Measurements from ENCODE around the gene CTNNAL1. TPM values are rescaled to one million over a fixed set of nuclear protein-coding genes. Genes with fewer than 3 reads are reported as not detected.

CTNNAL1 gene
- total and polyA plus RNA-seq, 9 of the 15 experiments (the other 6 are each of a cell fraction or from before 2014, with no cell fraction given): 23.2 to 78.0 (median 46.7) TPM

- no peak for TF ChIP-seq ZNF707 (CRISPR knock-in tag; conservative IDR thresholded peaks at IDR 0.05)
These were observed 16.2 kb downstream of the CTNNAL1 start (continued) for GRCh38 chr9:108997112-108997511.

DNA sequence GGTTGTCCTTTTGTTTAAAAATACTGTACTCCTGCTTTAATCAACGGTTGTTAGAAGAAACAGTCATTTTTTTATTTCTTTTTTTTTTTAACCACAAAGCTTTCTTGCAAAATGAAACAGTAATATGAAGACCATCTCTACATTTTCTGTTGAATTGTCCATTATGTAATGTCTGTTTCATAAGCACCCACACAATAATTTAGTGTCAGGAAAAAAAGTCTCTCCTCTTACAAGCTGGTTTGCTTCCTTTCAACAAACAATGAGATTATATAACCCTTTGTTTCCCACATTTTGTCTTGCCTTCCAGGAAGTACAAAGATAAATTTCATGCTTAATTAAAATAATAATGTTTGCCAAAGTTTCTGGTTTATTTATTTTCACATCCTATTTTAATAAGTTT, 16.7 kb downstream of the CTNNAL1 start:
- CTCF ChIA-PET (ENCODE audit: low intra/inter-chr PET ratio): no interaction called here
- no peak for FAIRE-seq

GRCh38 chr9:108994695-108995094, 18.6 kb downstream of the CTNNAL1 start:
- POLR2A ChIA-PET: interaction anchor here (0.6 to 1.8 kb wide), 3 partner anchors 12 to 18 kb away, joined by 3 to 5 read pairs (median 4); no protein-coding TSS in a partner anchor
- Histone ChIP-seq H3K4me2 (ENCODE audit: insufficient read depth, low read length) (peak overlapping the region; percentile 9; the same call in 1 of the 2 replicates), H3K36me3 (ENCODE audit: control insufficient read depth, insufficient read depth, low read length) (peaks cover 28% of the 10 kb centered on the region), H3K27me3 (ENCODE audit: control insufficient read depth in 2 of 2, insufficient read depth in 2 of 2, low read length in 2 of 2) (no peaks in the 10 kb centered on the region), H3K9me1 (ENCODE audit: control insufficient read depth, insufficient read depth, low read length) (no peaks in the 10 kb centered on the region), H3K9me3 (replicated peaks; ENCODE audit: control insufficient read depth, insufficient read depth, low read depth, low read length) (no peaks in the 10 kb centered on the region), H3K79me2 (ENCODE audit: control insufficient read depth, insufficient read depth, low read length) (peaks cover 8% of the 10 kb centered on the region; the same call in 1 of the 3 replicates), H3K4me3 (no peak overlapping the region), H4K20me1 (replicated peaks; ENCODE audit: control insufficient read depth, insufficient read depth, low read length) (no peaks in the 10 kb centered on the region), H3K27ac (ENCODE audit: extremely low read depth, low read depth, low read length) (peak overlapping the region; percentile 66; the same call in 2 of the 3 replicates), H3K9ac (ENCODE audit: insufficient read depth in 1 of 2, low read depth in 2 of 2, low read length in 2 of 2) (no peak overlapping the region), H3K4me1 (replicated peaks in 1 of 2; ENCODE audit: control insufficient read depth in 2 of 2, insufficient read depth in 2 of 2, low read length in 2 of 2) (peaks cover 0 to 10% of the 10 kb centered on the region in 2 experiments; a peak in 2 of 5 replicates), H2AFZ (ENCODE audit: low read depth, low read length) (peak overlapping the region; percentile 49; the same call in 1 of the 2 replicates)
- FAIRE-seq: peak; percentile 67
- WGBS (ENCODE audit: insufficient coverage, low coverage, missing lambda C conversion rate): 30% methylated on average over 2 of the region's 2 CpGs
- CTCF ChIA-PET (ENCODE audit: low intra/inter-chr PET ratio): interaction anchor here (0.6 kb wide), 1 partner anchor 13 kb away, joined by 3 read pairs; no protein-coding TSS in a partner anchor
- peak; percentile 86 for ATAC-seq
- peak in 2 of 4 experiments; percentile 17 to 50 for DNase-seq (ENCODE audit: extremely low read depth in 1 of 4, low spot score in 3 of 4)
- no TSS peak for BruUV-seq (replicated peaks)
- intact Hi-C loops (cut with micrococcal nuclease): no loop called here
- in situ Hi-C loops (cut with MboI): no loop called here
- TF ChIP-seq ZNF316 (IDR thresholded peaks at IDR 0.05) (no peak), ZZZ3 (IDR thresholded peaks at IDR 0.05) (no peak), ZSCAN32 (CRISPR knock-in tag; IDR thresholded peaks at IDR 0.05) (no peak), MED1 (CRISPR knock-in tag; IDR thresholded peaks at IDR 0.05; ENCODE audit: borderline replicate concordance) (no peak), ETS2 (tag; IDR thresholded peaks at IDR 0.05; ENCODE audit: borderline replicate concordance, poor library complexity, severe bottlenecking) (no peak), ASH1L (IDR thresholded peaks at IDR 0.05; ENCODE audit: borderline replicate concordance, low read depth, partially characterized antibody) (no peak), ZNF274 (IDR thresholded peaks at IDR 0.05; ENCODE audit: borderline replicate concordance, low read depth, low read length) (no peak), NCOA1 (IDR thresholded peaks at IDR 0.05; ENCODE audit: low read depth) (no peak)
- TF ChIP-seq, protein P1, sequence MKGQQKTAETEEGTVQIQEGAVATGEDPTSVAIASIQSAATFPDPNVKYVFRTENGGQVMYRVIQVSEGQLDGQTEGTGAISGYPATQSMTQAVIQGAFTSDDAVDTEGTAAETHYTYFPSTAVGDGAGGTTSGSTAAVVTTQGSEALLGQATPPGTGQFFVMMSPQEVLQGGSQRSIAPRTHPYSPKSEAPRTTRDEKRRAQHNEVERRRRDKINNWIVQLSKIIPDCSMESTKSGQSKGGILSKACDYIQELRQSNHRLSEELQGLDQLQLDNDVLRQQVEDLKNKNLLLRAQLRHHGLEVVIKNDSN (CRISPR knock-in tag; IDR thresholded peaks at IDR 0.05): no peak

More for the DNA sequence above, 16.7 kb downstream of the CTNNAL1 start:
- no TSS peak for BruUV-seq (replicated peaks)
- Histone ChIP-seq H3K79me2 (ENCODE audit: control insufficient read depth, insufficient read depth, low read length) (peaks cover 15% of the 10 kb centered on the region; the same call in 2 of the 3 replicates), H3K36me3 (ENCODE audit: control insufficient read depth, insufficient read depth, low read length) (peaks cover 15% of the 10 kb centered on the region; the same call in 1 of the 3 replicates), H4K20me1 (replicated peaks; ENCODE audit: control insufficient read depth, insufficient read depth, low read length) (no peaks in the 10 kb centered on the region), H3K27ac (ENCODE audit: extremely low read depth, low read depth, low read length) (no peak overlapping the region), H3K9me1 (ENCODE audit: control insufficient read depth, insufficient read depth, low read length) (no peaks in the 10 kb centered on the region), H3K27me3 (ENCODE audit: control insufficient read depth in 2 of 2, insufficient read depth in 2 of 2, low read length in 2 of 2) (no peaks in the 10 kb centered on the region), H2AFZ (ENCODE audit: low read depth, low read length) (no peak overlapping the region), H3K9ac (ENCODE audit: insufficient read depth in 1 of 2, low read depth in 2 of 2, low read length in 2 of 2) (no peak overlapping the region), H3K4me2 (ENCODE audit: insufficient read depth, low read length) (no peak overlapping the region), H3K4me1 (replicated peaks in 1 of 2; ENCODE audit: control insufficient read depth in 2 of 2, insufficient read depth in 2 of 2, low read length in 2 of 2) (peaks cover 0 to 10% of the 10 kb centered on the region in 2 experiments; a peak in 2 of 5 replicates), H3K4me3 (no peak overlapping the region), H3K9me3 (replicated peaks; ENCODE audit: control insufficient read depth, insufficient read depth, low read depth, low read length) (no peaks in the 10 kb centered on the region)
- in situ Hi-C loops (cut with MboI) (no loop called here), intact Hi-C loops (cut with micrococcal nuclease) (no loop called here)
- 36% methylated on average over 1 of the region's 1 CpG for WGBS (ENCODE audit: insufficient coverage, low coverage, missing lambda C conversion rate)
- DNase-seq (ENCODE audit: extremely low read depth in 1 of 4, low spot score in 3 of 4) (no peak), ATAC-seq (no peak)
- no peak for TF ChIP-seq SMAD3 (CRISPR knock-in tag; conservative IDR thresholded peaks at IDR 0.05)
- TF ChIP-seq ZNF347 (CRISPR knock-in tag; IDR thresholded peaks at IDR 0.05; ENCODE audit: low read depth): no peak
- TF ChIP-seq ZNF780A (CRISPR knock-in tag; IDR thresholded peaks at IDR 0.05): no peak
- no peak for TF ChIP-seq TEAD2 (tag; IDR thresholded peaks at IDR 0.05)
- POLR2A ChIA-PET: interaction anchor here (0.6 to 0.9 kb wide), 2 partner anchors 18 to 176 kb away, joined by 3 to 4 read pairs; no protein-coding TSS in a partner anchor
